ENCODE data around the gene DUSP28. TPM values are rescaled to one million over a fixed set of nuclear protein-coding genes. Genes with fewer than 3 reads are reported as not detected.

The DUSP28 gene
- total and polyA plus RNA-seq, 2 of the 13 experiments (the other 11 are each of a cell fraction or from before 2014, with no cell fraction given): 5.2 to 8.6 TPM

DNA sequence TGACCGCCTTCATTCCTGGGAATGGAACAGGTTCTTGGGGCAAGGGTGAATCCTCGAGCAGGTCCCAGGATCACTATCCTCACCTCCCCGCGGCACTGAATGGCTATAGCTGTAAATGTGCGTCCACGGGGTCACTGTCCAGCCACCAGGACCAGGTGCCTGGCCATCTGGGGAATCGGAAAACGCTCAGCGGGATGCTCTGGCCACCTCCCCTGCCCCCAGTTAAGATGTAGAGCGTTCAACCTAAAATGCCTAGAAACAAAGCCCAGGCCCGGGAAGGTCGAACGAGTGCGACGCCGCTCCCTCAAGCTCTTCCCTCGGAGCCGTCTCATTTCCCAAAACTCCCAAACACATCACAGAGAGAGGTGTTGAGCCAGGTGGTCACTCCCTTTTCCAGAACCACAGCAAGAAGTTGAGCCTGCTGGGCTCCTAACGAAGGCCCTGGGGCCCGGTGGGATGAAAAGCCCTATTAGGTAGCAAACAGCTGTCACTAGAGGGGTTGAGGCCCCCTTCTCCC, 25.6 kb downstream of the DUSP28 start:
- no peak for DNase-seq (ENCODE audit: low spot score)
- H3K27me3 ChIP-seq (ENCODE audit: control insufficient read depth in 1 of 2, insufficient read depth in 2 of 2, low read length in 2 of 2): peaks cover 0 to 4% of the 10 kb centered on the region in 2 experiments; a peak in 1 of 5 replicates
- peaks cover 72% of the 10 kb centered on the region for H3K79me2 ChIP-seq (ENCODE audit: insufficient read depth, low read length)
- ChIA-PET CTCF (ENCODE audit: low intra/inter-chr PET ratio, low total read pairs) (interaction anchor here (1.8 kb wide), 1 partner anchor 19 kb away, joined by 5 read pairs; no protein-coding TSS in a partner anchor), POLR2A (interaction anchor here (1.0 to 6.0 kb wide), 12 partner anchors 9 to 729 kb away, joined by 3 to 149 read pairs (median 9); partner anchors contain the start of genes ANKMY1, DUSP28, HDLBP and RNPEPL1)
- intact Hi-C loops (cut with micrococcal nuclease; ENCODE audit: unreplicated experiment): loop anchor here (1.0 kb wide), 2 partner anchors 19 to 41 kb away; no protein-coding TSS in a partner anchor
- FAIRE-seq: no peak
- H3K4me3 ChIP-seq (replicated peaks in 1 of 3; ENCODE audit: insufficient read depth in 1 of 3, low read depth in 2 of 3, low read length in 3 of 3): peak overlapping the region; percentile 83 to 90 (median 88)
- H3K4me2 ChIP-seq (ENCODE audit: low read depth, low read length): peak overlapping the region; percentile 98
- H3K36me3 ChIP-seq (replicated peaks in 1 of 2; ENCODE audit: control insufficient read depth in 1 of 2, insufficient read depth in 2 of 2, low read length in 2 of 2): peaks cover 8 to 20% of the 10 kb centered on the region in 2 experiments
- 2% methylated on average over 13 of the region's 20 CpGs for WGBS (ENCODE audit: low lambda C conversion rate)
- H3K9me3 ChIP-seq (ENCODE audit: low read length): no peaks in the 10 kb centered on the region
- peak overlapping the region; percentile 98 for H3K9ac ChIP-seq (ENCODE audit: insufficient read depth, low read depth, low read length)
- peaks cover 66% of the 10 kb centered on the region for H3K4me1 ChIP-seq (ENCODE audit: insufficient read depth, low read length)
- ATAC-seq: no peak
- peak overlapping the region; percentile 89 for H3K27ac ChIP-seq (ENCODE audit: extremely low read length, insufficient read depth, low read length)
- no peak overlapping the region for H2AFZ ChIP-seq (ENCODE audit: low read length)
- in situ Hi-C loops (cut with HindIII; ENCODE audit: extremely low pct_ligation_motif_present, low pct_unique_long_range_greater_than_20kb): no loop called here
- BruUV-seq (replicated peaks): TSS peak; percentile 63
- peaks cover 17% of the 10 kb centered on the region; the same call in 1 of the 2 replicates for H4K20me1 ChIP-seq (ENCODE audit: insufficient read depth, low read length)
- TF ChIP-seq ARID2 (CRISPR knock-in tag; IDR thresholded peaks at IDR 0.05; ENCODE audit: borderline replicate concordance) (no peak), THAP11 (CRISPR knock-in tag; IDR thresholded peaks at IDR 0.05) (no peak), ZNF598 (CRISPR knock-in tag; IDR thresholded peaks at IDR 0.05; ENCODE audit: borderline replicate concordance) (peak; percentile 83; the same call in 1 of the 2 replicates), NAIF1 (CRISPR knock-in tag; IDR thresholded peaks at IDR 0.05; ENCODE audit: borderline replicate concordance) (peak; percentile 56; the same call in 1 of the 2 replicates), ZBTB42 (CRISPR knock-in tag; IDR thresholded peaks at IDR 0.05) (no peak), ZNF569 (CRISPR knock-in tag; IDR thresholded peaks at IDR 0.05; ENCODE audit: borderline replicate concordance) (0 out of 2 replicates have a peak, but pooled peaks have one; percentile 13), ZSCAN12 (CRISPR knock-in tag; IDR thresholded peaks at IDR 0.05) (peak; percentile 46; the same call in 1 of the 2 replicates), GATA4 (IDR thresholded peaks at IDR 0.05; ENCODE audit: borderline replicate concordance, low read depth) (0 out of 2 replicates have a peak, but pooled peaks have one; percentile 8), NR1H2 (CRISPR knock-in tag; IDR thresholded peaks at IDR 0.05; ENCODE audit: borderline replicate concordance, low read depth) (0 out of 2 replicates have a peak, but pooled peaks have one; percentile 9), ZNF629 (CRISPR knock-in tag; conservative IDR thresholded peaks at IDR 0.05) (0 out of 2 replicates have a peak, but pooled peaks have one; percentile 0), ZNF20 (CRISPR knock-in tag; IDR thresholded peaks at IDR 0.05) (0 out of 2 replicates have a peak, but pooled peaks have one; percentile 21), NRL (CRISPR knock-in tag; IDR thresholded peaks at IDR 0.05; ENCODE audit: borderline replicate concordance) (0 out of 2 replicates have a peak, but pooled peaks have one; percentile 25), ZNF772 (CRISPR knock-in tag; IDR thresholded peaks at IDR 0.05) (no peak), ZNF30 (CRISPR knock-in tag; IDR thresholded peaks at IDR 0.05) (0 out of 2 replicates have a peak, but pooled peaks have one; percentile 34), NPAS2 (CRISPR knock-in tag; IDR thresholded peaks at IDR 0.05; ENCODE audit: borderline replicate concordance) (no peak), ZNF883 (CRISPR knock-in tag; IDR thresholded peaks at IDR 0.05; ENCODE audit: not compliant biosample characterization) (peak; percentile 60), YEATS4 (CRISPR knock-in tag; IDR thresholded peaks at IDR 0.05; ENCODE audit: borderline replicate concordance) (no peak), CCDC6 (CRISPR knock-in tag; IDR thresholded peaks at IDR 0.05) (peak; percentile 81)
- TF ChIP-seq, protein P1, sequence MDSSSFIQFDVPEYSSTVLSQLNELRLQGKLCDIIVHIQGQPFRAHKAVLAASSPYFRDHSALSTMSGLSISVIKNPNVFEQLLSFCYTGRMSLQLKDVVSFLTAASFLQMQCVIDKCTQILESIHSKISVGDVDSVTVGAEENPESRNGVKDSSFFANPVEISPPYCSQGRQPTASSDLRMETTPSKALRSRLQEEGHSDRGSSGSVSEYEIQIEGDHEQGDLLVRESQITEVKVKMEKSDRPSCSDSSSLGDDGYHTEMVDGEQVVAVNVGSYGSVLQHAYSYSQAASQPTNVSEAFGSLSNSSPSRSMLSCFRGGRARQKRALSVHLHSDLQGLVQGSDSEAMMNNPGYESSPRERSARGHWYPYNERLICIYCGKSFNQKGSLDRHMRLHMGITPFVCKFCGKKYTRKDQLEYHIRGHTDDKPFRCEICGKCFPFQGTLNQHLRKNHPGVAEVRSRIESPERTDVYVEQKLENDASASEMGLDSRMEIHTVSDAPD (CRISPR knock-in tag; IDR thresholded peaks at IDR 0.05): peak; percentile 11; the same call in 1 of the 2 replicates
- TF ChIP-seq, protein P2, sequence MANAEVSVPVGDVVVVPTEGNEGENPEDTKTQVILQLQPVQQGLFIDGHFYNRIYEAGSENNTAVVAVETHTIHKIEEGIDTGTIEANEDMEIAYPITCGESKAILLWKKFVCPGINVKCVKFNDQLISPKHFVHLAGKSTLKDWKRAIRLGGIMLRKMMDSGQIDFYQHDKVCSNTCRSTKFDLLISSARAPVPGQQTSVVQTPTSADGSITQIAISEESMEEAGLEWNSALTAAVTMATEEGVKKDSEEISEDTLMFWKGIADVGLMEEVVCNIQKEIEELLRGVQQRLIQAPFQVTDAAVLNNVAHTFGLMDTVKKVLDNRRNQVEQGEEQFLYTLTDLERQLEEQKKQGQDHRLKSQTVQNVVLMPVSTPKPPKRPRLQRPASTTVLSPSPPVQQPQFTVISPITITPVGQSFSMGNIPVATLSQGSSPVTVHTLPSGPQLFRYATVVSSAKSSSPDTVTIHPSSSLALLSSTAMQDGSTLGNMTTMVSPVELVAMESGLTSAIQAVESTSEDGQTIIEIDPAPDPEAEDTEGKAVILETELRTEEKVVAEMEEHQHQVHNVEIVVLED (CRISPR knock-in tag; IDR thresholded peaks at IDR 0.05; ENCODE audit: borderline replicate concordance): no peak
